ENCODE measurements around the gene TRPV3. TPM values are rescaled to one million over a fixed set of nuclear protein-coding genes. Genes with fewer than 3 reads are reported as not detected.

Gene TRPV3
- total RNA-seq, 1 donor from 2014 or later = 0.16 TPM

DNA sequence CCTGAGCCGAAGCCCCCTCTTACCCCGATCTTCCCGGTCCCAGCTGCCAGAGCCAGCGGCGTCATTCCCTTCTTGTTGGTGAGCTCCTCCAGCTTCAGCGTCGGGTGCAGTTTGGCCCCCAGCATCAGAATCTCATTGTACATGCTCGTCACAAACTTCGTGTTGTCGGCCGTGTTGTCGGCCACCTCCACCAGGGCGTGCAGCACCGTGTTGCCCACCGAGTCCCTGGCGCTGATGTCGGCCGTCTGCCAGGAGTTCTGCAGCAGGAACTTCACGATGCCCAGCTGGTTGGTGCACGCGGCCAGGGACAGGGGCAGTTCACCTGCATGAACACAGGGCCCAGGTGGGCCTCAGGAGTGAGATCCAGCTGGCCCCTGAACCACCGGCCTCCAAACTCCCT lies 32.2 kb upstream of the TRPV3 start:
- Histone ChIP-seq H3K4me3 (ENCODE audit: insufficient read depth, low read depth, low read length) (no peak overlapping the region), H3K36me3 (ENCODE audit: insufficient read depth, low read length) (no peaks in the 10 kb centered on the region), H4K20me1 (ENCODE audit: insufficient read depth, low read length) (no peaks in the 10 kb centered on the region), H3K27ac (ENCODE audit: low read depth, low read length) (no peak overlapping the region), H3K9me3 (ENCODE audit: insufficient read depth, low read depth, low read length) (no peaks in the 10 kb centered on the region), H3K4me2 (ENCODE audit: low read length) (no peak overlapping the region), H3K79me2 (ENCODE audit: insufficient read depth, low read length) (no peaks in the 10 kb centered on the region), H3K4me1 (ENCODE audit: insufficient read depth, low read length) (peaks cover 10% of the 10 kb centered on the region), H3K27me3 (ENCODE audit: insufficient read depth, low read length) (no peaks in the 10 kb centered on the region), H2AFZ (ENCODE audit: low read depth, low read length) (no peak overlapping the region), H3K9ac (ENCODE audit: low read length) (no peak overlapping the region)
- no peak for TF ChIP-seq EZH2 (IDR thresholded peaks at IDR 0.05; ENCODE audit: insufficient read depth, low read length)
- TF ChIP-seq, protein P1, sequence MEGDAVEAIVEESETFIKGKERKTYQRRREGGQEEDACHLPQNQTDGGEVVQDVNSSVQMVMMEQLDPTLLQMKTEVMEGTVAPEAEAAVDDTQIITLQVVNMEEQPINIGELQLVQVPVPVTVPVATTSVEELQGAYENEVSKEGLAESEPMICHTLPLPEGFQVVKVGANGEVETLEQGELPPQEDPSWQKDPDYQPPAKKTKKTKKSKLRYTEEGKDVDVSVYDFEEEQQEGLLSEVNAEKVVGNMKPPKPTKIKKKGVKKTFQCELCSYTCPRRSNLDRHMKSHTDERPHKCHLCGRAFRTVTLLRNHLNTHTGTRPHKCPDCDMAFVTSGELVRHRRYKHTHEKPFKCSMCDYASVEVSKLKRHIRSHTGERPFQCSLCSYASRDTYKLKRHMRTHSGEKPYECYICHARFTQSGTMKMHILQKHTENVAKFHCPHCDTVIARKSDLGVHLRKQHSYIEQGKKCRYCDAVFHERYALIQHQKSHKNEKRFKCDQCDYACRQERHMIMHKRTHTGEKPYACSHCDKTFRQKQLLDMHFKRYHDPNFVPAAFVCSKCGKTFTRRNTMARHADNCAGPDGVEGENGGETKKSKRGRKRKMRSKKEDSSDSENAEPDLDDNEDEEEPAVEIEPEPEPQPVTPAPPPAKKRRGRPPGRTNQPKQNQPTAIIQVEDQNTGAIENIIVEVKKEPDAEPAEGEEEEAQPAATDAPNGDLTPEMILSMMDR (IDR thresholded peaks at IDR 0.05; ENCODE audit: insufficient read depth, low read depth, low read length) = no peak
- Mint-ChIP-seq H3K27ac (ENCODE audit: unreplicated experiment) (no peak overlapping the region), H3K27me3 (ENCODE audit: low read depth, unreplicated experiment) (no peaks in the 10 kb centered on the region), H3K9me3 (ENCODE audit: unreplicated experiment) (no peaks in the 10 kb centered on the region), H3K4me3 (ENCODE audit: unreplicated experiment) (no peak overlapping the region), H3K4me1 (ENCODE audit: low read depth, unreplicated experiment) (peaks cover 8% of the 10 kb centered on the region), H3K36me3 (ENCODE audit: low read depth, unreplicated experiment) (peaks cover 21% of the 10 kb centered on the region)
- DNase-seq (ENCODE audit: low read depth) (no peak), FAIRE-seq (no peak)

DNA sequence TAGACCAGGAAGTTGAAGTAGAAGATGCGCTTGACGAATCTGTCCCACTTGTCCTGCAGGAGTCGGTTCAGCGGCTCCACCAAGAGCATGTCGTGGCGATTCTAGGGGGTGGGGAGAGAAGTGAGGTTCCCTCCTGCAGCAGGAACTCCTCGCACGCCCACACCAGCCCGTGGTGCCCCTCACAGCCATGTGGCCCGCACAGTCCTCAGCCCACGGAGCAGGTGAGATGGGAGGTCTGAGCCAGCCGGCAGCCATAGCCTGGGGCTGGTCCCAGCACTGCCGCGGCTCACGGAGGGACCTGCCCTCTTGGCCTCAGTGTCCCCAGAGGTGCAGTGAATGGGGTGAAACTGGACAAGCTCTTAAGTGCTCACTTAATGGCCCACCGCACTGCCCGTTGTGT lies 28.2 kb upstream of the TRPV3 start:
- Mint-ChIP-seq H3K27me3 (ENCODE audit: low read depth, unreplicated experiment) (no peaks in the 10 kb centered on the region), H3K9me3 (ENCODE audit: unreplicated experiment) (no peaks in the 10 kb centered on the region), H3K4me1 (ENCODE audit: low read depth, unreplicated experiment) (no peaks in the 10 kb centered on the region), H3K27ac (ENCODE audit: unreplicated experiment) (no peak overlapping the region), H3K4me3 (ENCODE audit: unreplicated experiment) (no peak overlapping the region), H3K36me3 (ENCODE audit: low read depth, unreplicated experiment) (peaks cover 20% of the 10 kb centered on the region)
- Histone ChIP-seq H3K9ac (ENCODE audit: low read length) (no peak overlapping the region), H3K27ac (ENCODE audit: low read depth, low read length) (no peak overlapping the region), H2AFZ (ENCODE audit: low read depth, low read length) (no peak overlapping the region), H3K4me2 (ENCODE audit: low read length) (no peak overlapping the region), H3K27me3 (ENCODE audit: insufficient read depth, low read length) (no peaks in the 10 kb centered on the region), H4K20me1 (ENCODE audit: insufficient read depth, low read length) (no peaks in the 10 kb centered on the region), H3K4me3 (ENCODE audit: insufficient read depth, low read depth, low read length) (no peak overlapping the region), H3K9me3 (ENCODE audit: insufficient read depth, low read depth, low read length) (no peaks in the 10 kb centered on the region), H3K36me3 (ENCODE audit: insufficient read depth, low read length) (no peaks in the 10 kb centered on the region), H3K4me1 (ENCODE audit: insufficient read depth, low read length) (no peaks in the 10 kb centered on the region), H3K79me2 (ENCODE audit: insufficient read depth, low read length) (no peaks in the 10 kb centered on the region)
- no peak for DNase-seq (ENCODE audit: low read depth)
- TF ChIP-seq, protein P1 (IDR thresholded peaks at IDR 0.05; ENCODE audit: insufficient read depth, low read depth, low read length) = no peak
- TF ChIP-seq EZH2 (IDR thresholded peaks at IDR 0.05; ENCODE audit: insufficient read depth, low read length) = no peak
- no peak for FAIRE-seq

DNA sequence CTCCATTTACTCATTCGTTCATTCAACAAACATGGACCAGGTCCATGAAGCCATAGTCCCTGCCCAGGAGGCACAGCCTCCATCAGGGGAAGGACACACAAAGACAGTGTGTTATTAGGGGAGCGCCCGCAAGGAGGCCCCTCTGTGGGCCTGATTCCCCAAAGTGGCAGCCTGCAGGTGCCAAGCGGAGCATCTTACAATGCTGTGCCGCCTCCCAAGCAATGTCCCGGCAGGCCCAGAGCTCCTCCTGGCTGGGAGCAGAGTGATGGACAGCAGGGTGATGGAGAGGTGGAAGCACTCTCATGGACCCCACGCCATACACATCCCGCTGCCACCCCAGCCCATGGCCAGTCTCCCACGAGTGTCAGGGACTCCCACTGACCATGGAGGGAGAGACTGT lies 25.8 kb upstream of the TRPV3 start:
- H3K27ac Mint-ChIP-seq (ENCODE audit: unreplicated experiment) = no peak overlapping the region
- no peak overlapping the region for H3K4me2 ChIP-seq (ENCODE audit: low read length)
- no peak overlapping the region for H3K4me3 ChIP-seq (ENCODE audit: insufficient read depth, low read depth, low read length)
- no peak overlapping the region for H3K9ac ChIP-seq (ENCODE audit: low read length)
- H3K27me3 Mint-ChIP-seq (ENCODE audit: low read depth, unreplicated experiment) = no peaks in the 10 kb centered on the region
- H3K79me2 ChIP-seq (ENCODE audit: insufficient read depth, low read length) = no peaks in the 10 kb centered on the region
- no peaks in the 10 kb centered on the region for H4K20me1 ChIP-seq (ENCODE audit: insufficient read depth, low read length)
- H3K9me3 ChIP-seq (ENCODE audit: insufficient read depth, low read depth, low read length) = no peaks in the 10 kb centered on the region
- H3K4me1 ChIP-seq (ENCODE audit: insufficient read depth, low read length) = no peaks in the 10 kb centered on the region
- no peak overlapping the region for H2AFZ ChIP-seq (ENCODE audit: low read depth, low read length)
- H3K9me3 Mint-ChIP-seq (ENCODE audit: unreplicated experiment) = peaks cover 2% of the 10 kb centered on the region
- no peaks in the 10 kb centered on the region for H3K27me3 ChIP-seq (ENCODE audit: insufficient read depth, low read length)
- TF ChIP-seq, protein P1 (IDR thresholded peaks at IDR 0.05; ENCODE audit: insufficient read depth, low read depth, low read length) = no peak
- no peak for TF ChIP-seq EZH2 (IDR thresholded peaks at IDR 0.05; ENCODE audit: insufficient read depth, low read length)
- DNase-seq (ENCODE audit: low read depth) (no peak), FAIRE-seq (no peak)
- no peaks in the 10 kb centered on the region for H3K4me1 Mint-ChIP-seq (ENCODE audit: low read depth, unreplicated experiment)
- H3K36me3 ChIP-seq (ENCODE audit: insufficient read depth, low read length) = no peaks in the 10 kb centered on the region
- no peak overlapping the region for H3K27ac ChIP-seq (ENCODE audit: low read depth, low read length)
- H3K36me3 Mint-ChIP-seq (ENCODE audit: low read depth, unreplicated experiment) = peaks cover 16% of the 10 kb centered on the region
- H3K4me3 Mint-ChIP-seq (ENCODE audit: unreplicated experiment) = no peak overlapping the region

All from astrocyte (in vitro differentiated cells and primary cell).